Hepatocyte (in vitro differentiated cells): ENCODE results near the gene MYBPC3. TPM values are rescaled to one million over a fixed set of nuclear protein-coding genes. Genes with fewer than 3 reads are reported as not detected.

Source experiments
- DNase-seq: peaks from one replicate; pipeline ENCODE4 v3.0.0-alpha.2; 2016; ENCODE audit warnings: low spot score
- H2AFZ ChIP-seq: fragments of 200-600 bp; sonication (generic); 2 replicates; pipeline ENCODE4 v1.6.0; 2016; ENCODE audit warnings: antibody characterized with exemption, mild to moderate bottlenecking
- H3K27ac ChIP-seq: fragments of 200-600 bp; sonication (generic); 2 replicates; pipeline ENCODE4 v1.5.1; 2016; ENCODE audit warnings: mild to moderate bottlenecking
- H3K27me3 ChIP-seq: fragments of 200-600 bp; sonication (generic); 2 replicates; pipeline ENCODE4 v1.6.1; 2016
- H3K36me3 ChIP-seq: fragments of 200-600 bp; sonication (generic); replicated peaks from 2 replicates; pipeline ENCODE4 v1.5.1; 2016; ENCODE audit warnings: low read depth; ENCODE audit not compliant: insufficient read depth
- H3K4me1 ChIP-seq: fragments of 200-600 bp; sonication (generic); 2 replicates; pipeline ENCODE4 v1.5.1; 2016; ENCODE audit warnings: mild to moderate bottlenecking, moderate library complexity; ENCODE audit not compliant: insufficient read depth
- H3K4me2 ChIP-seq: fragments of 200-600 bp; sonication (generic); 2 replicates; pipeline ENCODE4 v1.6.0; 2016
- H3K4me3 ChIP-seq: fragments of 200-600 bp; sonication (generic); 2 replicates; pipeline ENCODE4 v1.5.1; 2016; ENCODE audit warnings: mild to moderate bottlenecking
- H3K79me2 ChIP-seq: fragments of 200-600 bp; sonication (generic); 2 replicates; pipeline ENCODE4 v1.6.0; 2017; ENCODE audit warnings: mild to moderate bottlenecking
- H3K9me2 ChIP-seq: fragments of 200-600 bp; sonication (generic); replicated peaks from 2 replicates; pipeline ENCODE4 v1.6.0; 2017; ENCODE audit warnings: mild to moderate bottlenecking; ENCODE audit not compliant: insufficient read depth
- H3K9me3 ChIP-seq: fragments of 200-600 bp; sonication (generic); 2 replicates; pipeline ENCODE4 v1.5.1; 2016; ENCODE audit warnings: low read depth, mild to moderate bottlenecking
- H4K20me1 ChIP-seq: fragments of 200-600 bp; sonication (generic); 2 replicates; pipeline ENCODE4 v1.6.0; 2016; ENCODE audit warnings: mild to moderate bottlenecking; ENCODE audit not compliant: insufficient read depth, poor library complexity, severe bottlenecking
- CTCF ChIP-seq: fragments of 200-600 bp; sonication (generic); IDR thresholded peaks from 2 replicates; pipeline ENCODE4 v1.5.1; 2016; ENCODE audit warnings: antibody characterized with exemption, mild to moderate bottlenecking; ENCODE audit not compliant: poor library complexity
- EZH2 ChIP-seq: fragments of 200-600 bp; sonication (generic); IDR thresholded peaks from 2 replicates; pipeline ENCODE4 v1.6.1; 2016; ENCODE audit warnings: antibody characterized with exemption, mild to moderate bottlenecking, borderline replicate concordance
- EZH2phosphoT487 ChIP-seq: fragments of 200-600 bp; sonication (generic); IDR thresholded peaks from one replicate; pipeline ENCODE4 v1.6.1; 2018; ENCODE audit warnings: antibody characterized with exemption, mild to moderate bottlenecking, low read depth, moderate library complexity; ENCODE audit not compliant: unreplicated experiment, severe bottlenecking
- WGBS: methylation state at CpG from one replicate; pipeline ENCODE4 v1.1.6; 2016; ENCODE audit warnings: low lambda C conversion rate; ENCODE audit errors: missing lambda C conversion rate; 5-methylcytosine and 5-hydroxymethylcytosine counted together
- polyA plus RNA-seq: library from polyadenylated mRNA; unstranded; fragments of >200 nt; fragmentation: Nextera tagmentation; extraction: Ambion mirVana; gene quantifications from 2 replicates; pipeline ENCODE4 v1.2.1, GENCODE V29; 2016
- total RNA-seq: library from RNA; depleted of rRNA; stranded (reverse); fragments of >200 nt; gene quantifications from 2 replicates; pipeline ENCODE4 v1.2.3, GENCODE V29; 2014

The MYBPC3 gene
- total and polyA plus RNA-seq, 2 experiments from 2014 or later: 0.51 to 1.4 TPM

- H3K36me3 ChIP-seq: no peaks in the 10 kb centered on the region
Measured at GRCh38 chr11:47332791-47333525, 19.5 kb downstream of the MYBPC3 start.

GRCh38 chr11:47332303-47332711, 20.2 kb downstream of the MYBPC3 start:
- peak overlapping the region; percentile 51 for H3K27ac ChIP-seq
- H2AFZ ChIP-seq: no peak overlapping the region
- TF ChIP-seq EZH2 (no peak), EZH2phosphoT487 (no peak), CTCF (no peak)
- 87% methylated on average over 13 of the region's 13 CpGs for WGBS
- H3K79me2 ChIP-seq: no peaks in the 10 kb centered on the region
- H3K4me3 ChIP-seq: no peak overlapping the region
- no peak overlapping the region for H3K4me2 ChIP-seq
- H3K4me1 ChIP-seq: no peaks in the 10 kb centered on the region
- no peaks in the 10 kb centered on the region for H3K9me3 ChIP-seq
- no peak for DNase-seq
- no peaks in the 10 kb centered on the region for H3K36me3 ChIP-seq
- H3K27me3 ChIP-seq: no peaks in the 10 kb centered on the region
- no peaks in the 10 kb centered on the region for H4K20me1 ChIP-seq
- H3K9me2 ChIP-seq: no peaks in the 10 kb centered on the region

More at GRCh38 chr11:47332791-47333525, 19.5 kb downstream of the MYBPC3 start:
- no peaks in the 10 kb centered on the region for H3K79me2 ChIP-seq
- no peak overlapping the region for H3K4me2 ChIP-seq
- 93% methylated on average over 20 of the region's 20 CpGs for WGBS
- H3K9me3 ChIP-seq: no peaks in the 10 kb centered on the region
- no peaks in the 10 kb centered on the region for H3K27me3 ChIP-seq
- no peaks in the 10 kb centered on the region for H4K20me1 ChIP-seq
- no peak for DNase-seq
- no peak for TF ChIP-seq EZH2phosphoT487
- no peak for TF ChIP-seq CTCF
- no peak for TF ChIP-seq EZH2
- H3K4me1 ChIP-seq: no peaks in the 10 kb centered on the region
- H2AFZ ChIP-seq: no peak overlapping the region
- no peaks in the 10 kb centered on the region for H3K9me2 ChIP-seq
- H3K27ac ChIP-seq: no peak overlapping the region
- H3K4me3 ChIP-seq: no peak overlapping the region

GRCh38 chr11:47331454-47332302, 20.8 kb downstream of the MYBPC3 start:
- Histone ChIP-seq H4K20me1 (no peaks in the 10 kb centered on the region), H3K9me2 (no peaks in the 10 kb centered on the region), H3K36me3 (no peaks in the 10 kb centered on the region), H3K27me3 (no peaks in the 10 kb centered on the region), H3K79me2 (no peaks in the 10 kb centered on the region), H2AFZ (no peak overlapping the region), H3K27ac (peak overlapping the region; percentile 51), H3K4me3 (no peak overlapping the region), H3K4me1 (no peaks in the 10 kb centered on the region), H3K4me2 (no peak overlapping the region), H3K9me3 (no peaks in the 10 kb centered on the region)
- no peak for DNase-seq
- TF ChIP-seq CTCF (no peak), EZH2phosphoT487 (no peak), EZH2 (no peak)
- 77% methylated on average over 20 of the region's 21 CpGs for whole genome bisulfite sequencing
